ENCODE measurements around the gene STK32B.
"Not testable (repeated sequence)": the region's sequence is repeated elsewhere in the genome, so short reads cannot be mapped to it uniquely, and the experiment has no call there.

STK32B gene

GRCh38 chr4:5051278-5052203 is at the start of gene STK32B:
Gene STK32B (plus strand): TSS chr4:5051480.
- CTCF ChIA-PET = interaction anchor here (0.9 to 1.9 kb wide), 2 partner anchors 36 to 761 kb away, joined by 3 to 6 read pairs; no protein-coding TSS in a partner anchor
- DNase-seq (ENCODE audit: extremely low spot score) = peak; percentile 33
- no peak for TF ChIP-seq CTCF (IDR thresholded peaks at IDR 0.05; ENCODE audit: control extremely low read depth, extremely low read depth, low read depth, missing control alignments)
- POLR2A ChIA-PET = no interaction called here

GRCh38 chr4:5001641-5002040 is 49.6 kb upstream of the STK32B start:
- POLR2A ChIA-PET; DNase-seq (ENCODE audit: extremely low spot score): not testable (repeated sequence)
- CTCF ChIA-PET = interaction anchor here (1.5 kb wide), 1 partner anchor 15 kb away, joined by 4 read pairs; no protein-coding TSS in a partner anchor

GRCh38 chr4:5003372-5003857 is 47.9 kb upstream of the STK32B start:
- CTCF ChIA-PET = interaction anchor here (1.5 kb wide), 1 partner anchor 9 kb away, joined by 6 read pairs; no protein-coding TSS in a partner anchor
- DNase-seq (ENCODE audit: extremely low spot score) = no peak
- TF ChIP-seq CTCF (IDR thresholded peaks at IDR 0.05; ENCODE audit: control extremely low read depth, extremely low read depth, low read depth, missing control alignments) = no peak
- POLR2A ChIA-PET = no interaction called here

- DNase-seq (ENCODE audit: extremely low spot score) = no peak
- CTCF ChIA-PET = no interaction called here
- POLR2A ChIA-PET = no interaction called here
- TF ChIP-seq CTCF (IDR thresholded peaks at IDR 0.05; ENCODE audit: control extremely low read depth, extremely low read depth, low read depth, missing control alignments) = no peak
Measured at GRCh38 chr4:5003918-5004317, 47.4 kb upstream of the STK32B start.

GRCh38 chr4:5004496-5004895 is 46.8 kb upstream of the STK32B start:
- no peak for TF ChIP-seq CTCF (IDR thresholded peaks at IDR 0.05; ENCODE audit: control extremely low read depth, extremely low read depth, low read depth, missing control alignments)
- DNase-seq (ENCODE audit: extremely low spot score) = no peak
- ChIA-PET CTCF (no interaction called here), POLR2A (no interaction called here)

GRCh38 chr4:5006932-5007331 is 44.3 kb upstream of the STK32B start:
- DNase-seq (ENCODE audit: extremely low spot score); POLR2A ChIA-PET; CTCF ChIA-PET: not testable (repeated sequence)

GRCh38 chr4:5009796-5010195 is 41.5 kb upstream of the STK32B start:
- no peak for TF ChIP-seq CTCF (IDR thresholded peaks at IDR 0.05; ENCODE audit: control extremely low read depth, extremely low read depth, low read depth, missing control alignments)
- POLR2A ChIA-PET = no interaction called here
- DNase-seq (ENCODE audit: extremely low spot score) = no peak
- CTCF ChIA-PET = no interaction called here

Data from GM10248 (cell line).